Brain microvascular endothelial cell (primary cell): Measurements from ENCODE around the gene FMC1.
"Not testable (repeated sequence)": the region's sequence is repeated elsewhere in the genome, so short reads cannot be mapped to it uniquely, and the experiment has no call there.

Experiments
- DNase-seq: peaks from one replicate; pipeline ENCODE4 v3.0.0-alpha.2; 2020
- H3K27ac ChIP-seq: fragments of 250-450 bp; sonication (Bioruptor Pico); 2 replicates; pipeline ENCODE4 v1.5.1; 2020; ENCODE audit warnings: mild to moderate bottlenecking, moderate library complexity
- H3K27me3 ChIP-seq: fragments of 250-450 bp; sonication (Bioruptor Pico); replicated peaks from 2 replicates; pipeline ENCODE4 v1.5.1; 2020; ENCODE audit warnings: mild to moderate bottlenecking
- H3K36me3 ChIP-seq: fragments of 250-450 bp; sonication (Bioruptor Pico); replicated peaks from 2 replicates; pipeline ENCODE4 v1.5.1; 2020; ENCODE audit warnings: mild to moderate bottlenecking
- H3K4me3 ChIP-seq: 2 replicates; pipeline ENCODE4 v1.5.1; 2011; ENCODE audit warnings: low read depth, mild to moderate bottlenecking, control low read depth, low read length, moderate library complexity
- CTCF ChIP-seq: IDR thresholded peaks from 2 replicates; pipeline ENCODE4 v1.5.1; 2011; ENCODE audit warnings: low read depth, mild to moderate bottlenecking, moderate library complexity, low read length, control low read depth, inconsistent platforms; ENCODE audit errors: missing control alignments
- in situ Hi-C: cut with HindIII; loops from 2 replicates; pipeline ENCODE4 v1.10.0; 2017; ENCODE audit warnings: low sequenced_read_pairs, low pct_ligation_motif_present

The FMC1 gene

GRCh38 chr7:139351027-139351426 is 9.9 kb downstream of the FMC1 start:
- no peaks in the 10 kb centered on the region for H3K27me3 ChIP-seq
- DNase-seq = no peak
- H3K4me3 ChIP-seq = no peak overlapping the region
- H3K36me3 ChIP-seq = peaks cover 5% of the 10 kb centered on the region
- TF ChIP-seq CTCF = no peak
- no peak overlapping the region for H3K27ac ChIP-seq
- in situ Hi-C loops = no loop called here

- Histone ChIP-seq H3K27me3 (no peaks in the 10 kb centered on the region), H3K4me3 (no peak overlapping the region), H3K27ac (no peak overlapping the region), H3K36me3 (no peaks in the 10 kb centered on the region)
- no peak for DNase-seq
- TF ChIP-seq CTCF = no peak
- in situ Hi-C loops = no loop called here
Observed at GRCh38 chr7:139354729-139355128, 13.6 kb downstream of the FMC1 start.

GRCh38 chr7:139355320-139355719 is 14.2 kb downstream of the FMC1 start:
- no peaks in the 10 kb centered on the region for H3K36me3 ChIP-seq
- DNase-seq = no peak
- TF ChIP-seq CTCF = no peak
- no peaks in the 10 kb centered on the region for H3K27me3 ChIP-seq
- H3K27ac ChIP-seq = no peak overlapping the region
- in situ Hi-C loops = no loop called here
- no peak overlapping the region for H3K4me3 ChIP-seq

- H3K36me3 ChIP-seq, DNase-seq, H3K27me3 ChIP-seq, H3K4me3 ChIP-seq, H3K27ac ChIP-seq, in situ Hi-C loops: not testable (repeated sequence)
Observed at GRCh38 chr7:139357729-139358506, 16.8 kb downstream of the FMC1 start.

GRCh38 chr7:139358541-139359365 is 17.6 kb downstream of the FMC1 start:
- TF ChIP-seq CTCF = no peak
- Histone ChIP-seq H3K27ac (peak overlapping the region; percentile 96), H3K27me3 (no peaks in the 10 kb centered on the region), H3K4me3 (peak overlapping the region; percentile 93), H3K36me3 (no peaks in the 10 kb centered on the region)
- DNase-seq = no peak
- in situ Hi-C loops = no loop called here
